Endothelial cell of umbilical vein (primary cell): ENCODE data around the gene SPC25. TPM values are rescaled to one million over a fixed set of nuclear protein-coding genes. Genes with fewer than 3 reads are reported as not detected.

ENCODE experiments used
- BruUV-seq: library from RNA; stranded (reverse); fragments of 400-500 nt; replicated peaks from 2 replicates; lab custom pipeline; 2021; lab: Mats Ljungman, UMichigan
- CTCF ChIA-PET: fragments of 300-600, 350-600 bp; sonication (Branson Sonifier 250); formaldehyde crosslinking; loops from one replicate; lab custom pipeline; 2021; ENCODE audit warnings: antibody characterized with exemption, inconsistent platforms; lab: Charles Lee
- POLR2A ChIA-PET: fragments of 300-600, 350-600 bp; sonication (Branson Sonifier 250); formaldehyde crosslinking; loops from one replicate; lab custom pipeline; 2021; ENCODE audit warnings: antibody characterized with exemption, inconsistent platforms; lab: Charles Lee
- DNase-seq: peaks from one replicate; pipeline ENCODE4 v3.0.0-alpha.2; 2011; ENCODE audit warnings: low read depth, low spot score
- FAIRE-seq: peaks from 2 replicates; lab custom pipeline; 2011; peaks lifted over from hg19 to GRCh38; lab: Jason Lieb, UNC
- H2AFZ ChIP-seq: 2 replicates; pipeline ENCODE4 v1.6.0; 2012; ENCODE audit warnings: low read depth, low read length, control low read depth, inconsistent platforms
- H3K27ac ChIP-seq: 2 replicates; pipeline ENCODE4 v1.5.1; 2011; ENCODE audit warnings: low read depth, mild to moderate bottlenecking, control low read depth, low read length, moderate library complexity; ENCODE audit not compliant: insufficient read depth
- H3K27me3 ChIP-seq, 2 experiments: 2 replicates each; pipeline versions ENCODE4 v1.6.0 to v1.6.1; 2011; ENCODE audit warnings: low read length in 2 of 2, mixed read lengths in 1 of 2; ENCODE audit not compliant: control insufficient read depth in 2 of 2, insufficient read depth in 2 of 2
- H3K36me3 ChIP-seq, 2 experiments: 2 replicates in 1 of 2; 3 replicates in 1 of 2; pipeline ENCODE4 v1.5.1; 2011; ENCODE audit warnings: low read length in 2 of 2, mild to moderate bottlenecking in 1 of 2, moderate library complexity in 1 of 2; ENCODE audit not compliant: control insufficient read depth in 2 of 2, insufficient read depth in 2 of 2; ENCODE audit errors: extremely low read depth in 1 of 2
- H3K4me1 ChIP-seq: 3 replicates; pipeline ENCODE4 v1.5.1; 2011; ENCODE audit warnings: mild to moderate bottlenecking, low read length; ENCODE audit not compliant: control insufficient read depth, insufficient read depth; ENCODE audit errors: extremely low read depth
- H3K4me2 ChIP-seq: 2 replicates; pipeline ENCODE4 v1.6.1; 2011; ENCODE audit warnings: low read length, control low read depth, mixed read lengths; ENCODE audit not compliant: insufficient read depth
- H3K4me3 ChIP-seq, 3 experiments: fragments of 200-600 bp in 1 of 3; sonication (generic), shearing (Covaris generic) in 1 of 3; replicated peaks in 1 of 3; 2 replicates each; pipeline ENCODE4 v1.5.1; 2011 to 2016; ENCODE audit warnings: control low read depth in 3 of 3, low read length in 3 of 3, mild to moderate bottlenecking in 2 of 3, inconsistent platforms in 1 of 3, low read depth in 1 of 3, moderate library complexity in 1 of 3; ENCODE audit not compliant: insufficient read depth in 1 of 3
- H3K79me2 ChIP-seq: 2 replicates; pipeline ENCODE4 v1.6.0; 2012; ENCODE audit warnings: low read length, inconsistent platforms; ENCODE audit not compliant: control insufficient read depth, insufficient read depth
- H3K9ac ChIP-seq: replicated peaks from 2 replicates; pipeline ENCODE3; 2011; ENCODE audit warnings: low read length, control low read depth; ENCODE audit not compliant: insufficient read depth; ENCODE audit errors: extremely low read depth
- H3K9me1 ChIP-seq: replicated peaks from 3 replicates; pipeline ENCODE4 v1.6.0; 2011; ENCODE audit warnings: mild to moderate bottlenecking, low read length; ENCODE audit not compliant: control insufficient read depth, insufficient read depth; ENCODE audit errors: extremely low read depth
- H3K9me3 ChIP-seq: replicated peaks from 2 replicates; pipeline ENCODE4 v1.5.1; 2012; ENCODE audit warnings: low read length, inconsistent platforms; ENCODE audit not compliant: control insufficient read depth, insufficient read depth
- H4K20me1 ChIP-seq: replicated peaks from 2 replicates; pipeline ENCODE3; 2011; ENCODE audit warnings: mild to moderate bottlenecking, low read length; ENCODE audit not compliant: control insufficient read depth, insufficient read depth; ENCODE audit errors: extremely low read depth
- EZH2 ChIP-seq: IDR thresholded peaks from 2 replicates; pipeline ENCODE4 v1.6.1; 2012; ENCODE audit warnings: borderline replicate concordance, low read depth, mild to moderate bottlenecking, moderate library complexity, low read length, inconsistent platforms; ENCODE audit not compliant: severe bottlenecking
- FOS ChIP-seq: IDR thresholded peaks from 2 replicates; pipeline ENCODE4 v1.6.1; 2011; ENCODE audit warnings: mild to moderate bottlenecking, low read length, moderate library complexity, borderline replicate concordance; ENCODE audit not compliant: insufficient read depth
- JUN ChIP-seq: IDR thresholded peaks from 2 replicates; pipeline ENCODE4 v1.6.1; 2011; ENCODE audit warnings: borderline replicate concordance, low read depth; ENCODE audit not compliant: insufficient read length, insufficient read depth
- MYC ChIP-seq: IDR thresholded peaks from one replicate; pipeline ENCODE4 v1.6.1; 2011; ENCODE audit warnings: mild to moderate bottlenecking, low read depth, low read length
- POLR2A ChIP-seq: IDR thresholded peaks from 2 replicates; pipeline ENCODE4 v1.6.1; 2012; ENCODE audit warnings: low read depth, mild to moderate bottlenecking, control low read depth, low read length
- POLR2AphosphoS5 ChIP-seq: IDR thresholded peaks from 2 replicates; pipeline ENCODE4 v1.6.1; 2012; ENCODE audit warnings: low read depth, mild to moderate bottlenecking, control low read depth, low read length, moderate library complexity; ENCODE audit not compliant: insufficient read depth
- dilution Hi-C: fragments of 300-500 bp; cut with MboI; formaldehyde crosslinking; loops from one replicate; pipeline ENCODE4 v1.15.0; 2019; ENCODE audit warnings: low sequenced_read_pairs; ENCODE audit not compliant: extremely low pct_ligation_motif_present
- intact Hi-C: fragments of 100-400 bp; cut with micrococcal nuclease; formaldehyde crosslinking; loops from one replicate; pipeline ENCODE4 v1.10.0; 2022
- polyA plus RNA-seq, 4 experiments: library from polyadenylated mRNA; depleted of rRNA in 3 of 4; stranded (reverse) in 3 of 4; unstranded in 1 of 4; fragments of >200 nt; gene quantifications; 2 replicates each; pipeline versions ENCODE4 v1.2.1 to v1.2.3, GENCODE V29; 2011 to 2012; ENCODE audit warnings: missing spikeins in 1 of 4
- total RNA-seq: library from RNA; stranded (reverse); gene quantifications from 2 replicates; pipeline ENCODE4 v1.2.3, GENCODE V29; 2021
- TF ChIP-seq, protein P1 (sequence below): IDR thresholded peaks from 2 replicates; pipeline ENCODE4 v1.6.1; 2011; ENCODE audit not compliant: insufficient read depth, insufficient read length
- TF ChIP-seq, protein P2 (sequence below), 2 donors: IDR thresholded peaks; 1 replicate in 1 of 2; 2 replicates in 1 of 2; pipeline ENCODE4 v1.5.1; 2011; ENCODE audit warnings: low read length in 2 of 2, mild to moderate bottlenecking in 2 of 2, moderate library complexity in 2 of 2, control low read depth in 1 of 2, inconsistent platforms in 1 of 2, low read depth in 1 of 2; ENCODE audit not compliant: insufficient read depth in 1 of 2; ENCODE audit errors: extremely low read depth in 1 of 2

SPC25 gene
- total and polyA plus RNA-seq, 2 donors (not counting 3 experiments of a cell fraction or from before 2014, with no cell fraction given), result 10.1 to 24.2 TPM

DNA sequence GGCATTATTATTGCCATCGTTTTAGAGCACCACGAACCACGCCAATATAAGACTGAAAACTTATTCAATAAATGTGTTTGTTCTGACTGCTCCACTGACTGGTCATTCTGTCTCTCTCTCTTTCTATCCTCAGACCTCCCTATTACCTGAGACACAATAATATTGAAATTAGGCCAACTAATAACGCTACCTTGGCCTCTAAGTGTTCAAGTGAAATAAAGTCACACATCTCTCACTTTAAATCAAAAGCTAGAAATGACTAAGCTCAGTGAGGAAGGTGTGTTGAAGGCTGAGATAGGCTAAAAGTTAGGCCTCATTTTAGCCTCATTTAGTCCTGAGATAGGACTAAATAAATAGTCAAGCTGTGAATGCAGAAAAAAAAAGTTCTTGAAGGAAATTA, 49.7 kb upstream of the SPC25 start:
- H3K9me3 ChIP-seq, result no peaks in the 10 kb centered on the region
- intact Hi-C loops (loop anchor here (10.0 kb wide), 2 partner anchors 335 to 455 kb away; no protein-coding TSS in a partner anchor), dilution Hi-C loops (no loop called here)
- no peak overlapping the region for H3K9ac ChIP-seq
- no TSS peak for BruUV-seq
- FAIRE-seq (no peak), DNase-seq (no peak)
- no peak overlapping the region for H3K27ac ChIP-seq
- H3K4me2 ChIP-seq, result no peak overlapping the region
- no peaks in the 10 kb centered on the region for H3K27me3 ChIP-seq
- no peaks in the 10 kb centered on the region for H3K4me1 ChIP-seq
- H2AFZ ChIP-seq, result no peak overlapping the region
- TF ChIP-seq EZH2, result no peak
- TF ChIP-seq MYC, result no peak
- TF ChIP-seq, protein P1, sequence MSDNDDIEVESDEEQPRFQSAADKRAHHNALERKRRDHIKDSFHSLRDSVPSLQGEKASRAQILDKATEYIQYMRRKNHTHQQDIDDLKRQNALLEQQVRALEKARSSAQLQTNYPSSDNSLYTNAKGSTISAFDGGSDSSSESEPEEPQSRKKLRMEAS, result no peak
- TF ChIP-seq FOS, result no peak
- no peak for TF ChIP-seq POLR2A
- TF ChIP-seq, protein P2, sequence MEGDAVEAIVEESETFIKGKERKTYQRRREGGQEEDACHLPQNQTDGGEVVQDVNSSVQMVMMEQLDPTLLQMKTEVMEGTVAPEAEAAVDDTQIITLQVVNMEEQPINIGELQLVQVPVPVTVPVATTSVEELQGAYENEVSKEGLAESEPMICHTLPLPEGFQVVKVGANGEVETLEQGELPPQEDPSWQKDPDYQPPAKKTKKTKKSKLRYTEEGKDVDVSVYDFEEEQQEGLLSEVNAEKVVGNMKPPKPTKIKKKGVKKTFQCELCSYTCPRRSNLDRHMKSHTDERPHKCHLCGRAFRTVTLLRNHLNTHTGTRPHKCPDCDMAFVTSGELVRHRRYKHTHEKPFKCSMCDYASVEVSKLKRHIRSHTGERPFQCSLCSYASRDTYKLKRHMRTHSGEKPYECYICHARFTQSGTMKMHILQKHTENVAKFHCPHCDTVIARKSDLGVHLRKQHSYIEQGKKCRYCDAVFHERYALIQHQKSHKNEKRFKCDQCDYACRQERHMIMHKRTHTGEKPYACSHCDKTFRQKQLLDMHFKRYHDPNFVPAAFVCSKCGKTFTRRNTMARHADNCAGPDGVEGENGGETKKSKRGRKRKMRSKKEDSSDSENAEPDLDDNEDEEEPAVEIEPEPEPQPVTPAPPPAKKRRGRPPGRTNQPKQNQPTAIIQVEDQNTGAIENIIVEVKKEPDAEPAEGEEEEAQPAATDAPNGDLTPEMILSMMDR (IDR thresholded peaks at IDR 0.05; ENCODE audit: extremely low read depth in 1 of 2, insufficient read depth in 1 of 2, low read depth in 1 of 2, low read length in 2 of 2), result no peak
- TF ChIP-seq JUN, result no peak
- no peak for TF ChIP-seq POLR2AphosphoS5
- H3K9me1 ChIP-seq, result no peaks in the 10 kb centered on the region
- ChIA-PET POLR2A (no interaction called here), CTCF (interaction anchor here (1.4 to 1.5 kb wide), 2 partner anchors 192 to 282 kb away, joined by 4 to 6 read pairs; no protein-coding TSS in a partner anchor)
- H3K79me2 ChIP-seq, result no peaks in the 10 kb centered on the region
- no peaks in the 10 kb centered on the region for H4K20me1 ChIP-seq
- H3K4me3 ChIP-seq, result no peak overlapping the region
- H3K36me3 ChIP-seq, result no peaks in the 10 kb centered on the region
